Measurements from ENCODE around the gene VRTN. TPM values are rescaled to one million over a fixed set of nuclear protein-coding genes. Genes with fewer than 3 reads are reported as not detected.
"Not testable (repeated sequence)": the region's sequence is repeated elsewhere in the genome, so short reads cannot be mapped to it uniquely, and the experiment has no call there.

Gene VRTN
- total RNA-seq, 3 donors from 2014 or later: not detected

DNA sequence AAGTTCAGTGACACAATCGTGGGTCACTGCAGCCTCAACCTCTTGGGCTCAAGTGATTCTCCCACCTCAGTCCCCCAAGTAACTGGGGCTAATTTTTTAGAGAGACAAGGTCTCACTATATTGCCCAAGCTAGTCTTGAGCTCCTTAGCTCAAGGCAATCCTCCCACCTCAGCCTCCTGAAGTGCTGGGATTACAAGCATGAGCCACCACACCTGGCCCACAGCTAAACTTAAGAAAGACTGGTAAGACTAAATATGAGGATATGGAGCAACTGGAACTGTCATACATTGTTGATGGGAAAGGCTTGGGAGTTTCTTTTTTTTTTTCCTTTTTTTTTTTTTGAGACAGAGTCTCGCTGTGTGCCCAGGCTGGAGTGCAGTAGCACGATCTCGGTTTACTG is 34.0 kb downstream of the VRTN start:
- intact Hi-C loops (cut with DNase I; ENCODE audit: low total_unique reads): no loop called here
- no peaks in the 10 kb centered on the region for H3K4me1 ChIP-seq
- no peak overlapping the region for H3K27ac ChIP-seq
- DNase-seq (ENCODE audit: low spot score in 2 of 2): no peak
- no peak overlapping the region for H3K4me3 ChIP-seq
- H3K36me3 ChIP-seq: no peaks in the 10 kb centered on the region
- TF ChIP-seq POLR2AphosphoS5 (IDR thresholded peaks at IDR 0.05) (no peak), POLR2A (IDR thresholded peaks at IDR 0.05) (no peak)
- TF ChIP-seq, protein P1, sequence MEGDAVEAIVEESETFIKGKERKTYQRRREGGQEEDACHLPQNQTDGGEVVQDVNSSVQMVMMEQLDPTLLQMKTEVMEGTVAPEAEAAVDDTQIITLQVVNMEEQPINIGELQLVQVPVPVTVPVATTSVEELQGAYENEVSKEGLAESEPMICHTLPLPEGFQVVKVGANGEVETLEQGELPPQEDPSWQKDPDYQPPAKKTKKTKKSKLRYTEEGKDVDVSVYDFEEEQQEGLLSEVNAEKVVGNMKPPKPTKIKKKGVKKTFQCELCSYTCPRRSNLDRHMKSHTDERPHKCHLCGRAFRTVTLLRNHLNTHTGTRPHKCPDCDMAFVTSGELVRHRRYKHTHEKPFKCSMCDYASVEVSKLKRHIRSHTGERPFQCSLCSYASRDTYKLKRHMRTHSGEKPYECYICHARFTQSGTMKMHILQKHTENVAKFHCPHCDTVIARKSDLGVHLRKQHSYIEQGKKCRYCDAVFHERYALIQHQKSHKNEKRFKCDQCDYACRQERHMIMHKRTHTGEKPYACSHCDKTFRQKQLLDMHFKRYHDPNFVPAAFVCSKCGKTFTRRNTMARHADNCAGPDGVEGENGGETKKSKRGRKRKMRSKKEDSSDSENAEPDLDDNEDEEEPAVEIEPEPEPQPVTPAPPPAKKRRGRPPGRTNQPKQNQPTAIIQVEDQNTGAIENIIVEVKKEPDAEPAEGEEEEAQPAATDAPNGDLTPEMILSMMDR (IDR thresholded peaks at IDR 0.05): no peak
- no peaks in the 10 kb centered on the region for H3K9me3 ChIP-seq
- H3K27me3 ChIP-seq: no peaks in the 10 kb centered on the region

GRCh38 chr14:74389980-74390379 is 41.7 kb downstream of the VRTN start:
- Histone ChIP-seq H3K4me1 (no peaks in the 10 kb centered on the region), H3K27ac (no peak overlapping the region), H3K9me3 (no peaks in the 10 kb centered on the region), H3K36me3 (no peaks in the 10 kb centered on the region), H3K27me3 (no peaks in the 10 kb centered on the region), H3K4me3 (no peak overlapping the region)
- intact Hi-C loops (cut with DNase I; ENCODE audit: low total_unique reads): no loop called here
- TF ChIP-seq, protein P1 (IDR thresholded peaks at IDR 0.05): no peak
- TF ChIP-seq POLR2AphosphoS5 (IDR thresholded peaks at IDR 0.05): no peak
- TF ChIP-seq POLR2A (IDR thresholded peaks at IDR 0.05): no peak
- no peak for DNase-seq (ENCODE audit: low spot score in 2 of 2)

- H3K27ac ChIP-seq; H3K4me3 ChIP-seq; intact Hi-C loops (cut with DNase I; ENCODE audit: low total_unique reads); H3K4me1 ChIP-seq; DNase-seq (ENCODE audit: low spot score in 2 of 2); H3K9me3 ChIP-seq; H3K27me3 ChIP-seq; H3K36me3 ChIP-seq: not testable (repeated sequence)
Observed at GRCh38 chr14:74390505-74390904, 42.2 kb downstream of the VRTN start.

DNA sequence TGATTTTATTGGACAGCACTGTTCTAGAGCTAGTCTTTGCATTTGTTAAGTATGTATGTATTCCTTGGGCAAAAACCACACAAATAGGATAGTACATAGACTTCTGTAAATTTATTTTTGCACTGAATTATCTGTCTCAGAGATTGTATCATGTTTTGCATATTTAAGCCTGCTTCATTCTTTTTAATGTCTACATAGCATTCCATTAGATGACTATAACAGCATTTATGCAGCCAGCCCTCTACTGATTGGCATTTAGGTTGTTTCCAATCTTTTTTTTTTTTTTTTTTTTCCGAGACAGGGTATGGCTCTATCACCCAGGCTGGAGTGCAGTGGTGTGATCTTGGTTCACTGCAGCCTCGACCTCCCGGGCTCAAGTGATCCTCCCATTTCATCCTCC is 43.2 kb downstream of the VRTN start:
- Histone ChIP-seq H3K27ac (no peak overlapping the region), H3K27me3 (no peaks in the 10 kb centered on the region), H3K4me1 (no peaks in the 10 kb centered on the region), H3K9me3 (no peaks in the 10 kb centered on the region), H3K4me3 (no peak overlapping the region), H3K36me3 (no peaks in the 10 kb centered on the region)
- no peak for DNase-seq (ENCODE audit: low spot score in 2 of 2)
- TF ChIP-seq POLR2AphosphoS5 (IDR thresholded peaks at IDR 0.05) (no peak), POLR2A (IDR thresholded peaks at IDR 0.05) (no peak)
- TF ChIP-seq, protein P1 (IDR thresholded peaks at IDR 0.05): no peak
- intact Hi-C loops (cut with DNase I; ENCODE audit: low total_unique reads): no loop called here

DNA sequence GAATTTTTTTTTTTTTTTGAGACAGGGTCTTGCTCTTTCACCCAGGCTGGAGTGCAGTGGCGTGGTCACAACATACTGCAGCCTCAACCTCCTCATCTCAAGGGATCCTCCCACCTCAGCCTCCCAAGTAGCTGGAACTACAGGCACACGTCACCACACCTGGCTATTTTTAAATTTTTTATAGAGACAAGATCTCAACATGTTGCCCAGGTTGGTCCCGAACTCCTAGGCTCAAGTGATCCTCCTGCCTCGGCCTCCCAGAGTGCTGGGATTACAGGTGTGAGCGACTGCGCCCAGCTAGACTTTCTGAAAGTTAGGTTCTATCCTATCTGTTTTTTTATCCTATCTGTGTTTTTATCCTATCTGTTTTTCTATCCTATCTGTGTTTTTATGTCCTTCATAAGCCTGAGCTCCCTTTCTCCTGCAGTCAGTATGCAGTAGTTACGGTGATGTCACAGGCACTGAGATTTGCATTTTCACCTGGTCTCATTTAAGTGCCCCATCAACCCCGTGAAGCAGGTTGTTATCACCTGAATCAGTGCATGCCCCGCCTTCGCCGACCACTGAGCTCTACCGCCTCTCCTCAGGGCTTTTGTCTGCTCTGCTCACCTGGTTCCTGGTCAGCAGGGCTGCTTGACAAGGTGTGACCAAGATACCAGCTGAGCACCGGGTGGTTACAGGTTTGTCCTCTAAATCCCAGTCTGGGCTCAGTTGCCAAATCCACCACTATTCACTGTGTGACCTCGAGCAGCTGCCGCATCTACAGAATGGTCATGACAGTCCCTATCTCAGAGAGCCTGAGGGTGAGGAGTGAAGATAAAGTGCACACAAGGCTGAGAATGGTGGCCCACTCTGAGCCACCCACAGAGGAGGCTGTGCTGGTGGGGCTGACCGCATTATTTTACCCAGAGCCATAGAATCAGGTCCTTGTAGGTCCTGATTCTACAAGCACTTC is 44.6 kb downstream of the VRTN start:
- no peaks in the 10 kb centered on the region for H3K4me1 ChIP-seq
- H3K27me3 ChIP-seq: no peaks in the 10 kb centered on the region
- no peaks in the 10 kb centered on the region for H3K9me3 ChIP-seq
- no peak for DNase-seq (ENCODE audit: low spot score in 2 of 2)
- H3K4me3 ChIP-seq: no peak overlapping the region
- H3K36me3 ChIP-seq: no peaks in the 10 kb centered on the region
- no peak overlapping the region for H3K27ac ChIP-seq
- intact Hi-C loops (cut with DNase I; ENCODE audit: low total_unique reads): no loop called here
- TF ChIP-seq POLR2AphosphoS5 (IDR thresholded peaks at IDR 0.05) (no peak), POLR2A (IDR thresholded peaks at IDR 0.05) (no peak)
- TF ChIP-seq, protein P1 (IDR thresholded peaks at IDR 0.05): no peak
